Measurements from ENCODE around the gene GRM8. TPM values are rescaled to one million over a fixed set of nuclear protein-coding genes. Genes with fewer than 3 reads are reported as not detected.

The GRM8 gene
- polyA plus RNA-seq, 1 donor from 2014 or later: 1.5 TPM

GRCh38 chr7:127270093-127270492 lies 17.4 kb upstream of the GRM8 start:
- Histone ChIP-seq H3K27ac (ENCODE audit: low read length) (no peak overlapping the region), H3K36me3 (ENCODE audit: insufficient read depth, low read length) (no peaks in the 10 kb centered on the region), H3K9me3 (ENCODE audit: low read length) (no peaks in the 10 kb centered on the region), H3K27me3 (ENCODE audit: insufficient read depth, low read depth, low read length) (no peaks in the 10 kb centered on the region), H3F3A (ENCODE audit: insufficient read depth, low read length, poor library complexity, severe bottlenecking) (no peaks in the 10 kb centered on the region), H3K9me2 (ENCODE audit: insufficient read depth, low read length) (no peaks in the 10 kb centered on the region), H3K4me2 (ENCODE audit: low read length) (no peak overlapping the region), H3K4me3 (ENCODE audit: low read length) (no peak overlapping the region), H3K79me2 (replicated peaks; ENCODE audit: insufficient read depth, low read length) (no peaks in the 10 kb centered on the region), H4K20me1 (ENCODE audit: insufficient read depth) (no peaks in the 10 kb centered on the region), H2AFZ (ENCODE audit: low read depth, low read length) (no peak overlapping the region), H3K9ac (ENCODE audit: low read length) (no peak overlapping the region)
- TF ChIP-seq SMC3 (conservative IDR thresholded peaks at IDR 0.05; ENCODE audit: poor library complexity) (no peak), RAD21 (conservative IDR thresholded peaks at IDR 0.05) (no peak), TAF1 (IDR thresholded peaks at IDR 0.05; ENCODE audit: low read depth) (no peak), POLR2AphosphoS5 (IDR thresholded peaks at IDR 0.05) (no peak), MXI1 (conservative IDR thresholded peaks at IDR 0.05; ENCODE audit: poor library complexity, severe bottlenecking) (no peak), EZH2 (IDR thresholded peaks at IDR 0.05; ENCODE audit: borderline replicate concordance, insufficient read depth, low read length, poor library complexity, severe bottlenecking) (no peak), REST (IDR thresholded peaks at IDR 0.05; ENCODE audit: borderline replicate concordance) (no peak), EP300 (conservative IDR thresholded peaks at IDR 0.05; ENCODE audit: poor library complexity, severe bottlenecking) (no peak)
- TF ChIP-seq, protein P1, sequence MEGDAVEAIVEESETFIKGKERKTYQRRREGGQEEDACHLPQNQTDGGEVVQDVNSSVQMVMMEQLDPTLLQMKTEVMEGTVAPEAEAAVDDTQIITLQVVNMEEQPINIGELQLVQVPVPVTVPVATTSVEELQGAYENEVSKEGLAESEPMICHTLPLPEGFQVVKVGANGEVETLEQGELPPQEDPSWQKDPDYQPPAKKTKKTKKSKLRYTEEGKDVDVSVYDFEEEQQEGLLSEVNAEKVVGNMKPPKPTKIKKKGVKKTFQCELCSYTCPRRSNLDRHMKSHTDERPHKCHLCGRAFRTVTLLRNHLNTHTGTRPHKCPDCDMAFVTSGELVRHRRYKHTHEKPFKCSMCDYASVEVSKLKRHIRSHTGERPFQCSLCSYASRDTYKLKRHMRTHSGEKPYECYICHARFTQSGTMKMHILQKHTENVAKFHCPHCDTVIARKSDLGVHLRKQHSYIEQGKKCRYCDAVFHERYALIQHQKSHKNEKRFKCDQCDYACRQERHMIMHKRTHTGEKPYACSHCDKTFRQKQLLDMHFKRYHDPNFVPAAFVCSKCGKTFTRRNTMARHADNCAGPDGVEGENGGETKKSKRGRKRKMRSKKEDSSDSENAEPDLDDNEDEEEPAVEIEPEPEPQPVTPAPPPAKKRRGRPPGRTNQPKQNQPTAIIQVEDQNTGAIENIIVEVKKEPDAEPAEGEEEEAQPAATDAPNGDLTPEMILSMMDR (IDR thresholded peaks at IDR 0.05; ENCODE audit: poor library complexity, severe bottlenecking): no peak

DNA sequence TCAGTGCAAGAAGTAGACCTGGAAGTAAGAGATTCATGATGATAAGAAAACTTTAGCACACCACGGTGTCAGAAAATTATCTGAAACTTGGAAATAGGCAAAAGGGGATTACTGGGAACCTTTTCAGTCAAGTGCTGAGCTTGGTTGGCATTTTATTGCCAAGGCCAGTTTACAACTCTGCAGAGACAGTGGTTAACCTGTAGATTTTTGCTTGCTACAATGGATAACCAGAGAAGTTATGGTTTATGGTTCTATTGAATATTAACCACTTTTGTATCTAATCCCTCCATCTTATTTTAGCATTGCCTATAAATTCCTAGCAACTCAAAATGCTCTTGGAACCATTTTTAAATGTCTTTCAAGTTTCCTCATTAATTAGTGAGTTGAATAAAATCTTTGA lies 13.3 kb upstream of the GRM8 start:
- Histone ChIP-seq H3K4me2 (ENCODE audit: low read length) (no peak overlapping the region), H3K9me2 (ENCODE audit: insufficient read depth, low read length) (no peaks in the 10 kb centered on the region), H4K20me1 (ENCODE audit: insufficient read depth) (no peaks in the 10 kb centered on the region), H3K9me3 (ENCODE audit: low read length) (no peaks in the 10 kb centered on the region), H3K27ac (ENCODE audit: low read length) (no peak overlapping the region), H3K9ac (ENCODE audit: low read length) (no peak overlapping the region), H3K27me3 (ENCODE audit: insufficient read depth, low read depth, low read length) (no peaks in the 10 kb centered on the region), H3F3A (ENCODE audit: insufficient read depth, low read length, poor library complexity, severe bottlenecking) (no peaks in the 10 kb centered on the region), H2AFZ (ENCODE audit: low read depth, low read length) (no peak overlapping the region), H3K36me3 (ENCODE audit: insufficient read depth, low read length) (no peaks in the 10 kb centered on the region), H3K4me3 (ENCODE audit: low read length) (no peak overlapping the region), H3K79me2 (replicated peaks; ENCODE audit: insufficient read depth, low read length) (no peaks in the 10 kb centered on the region)
- no peak for TF ChIP-seq TAF1 (IDR thresholded peaks at IDR 0.05; ENCODE audit: low read depth)
- no peak for TF ChIP-seq EZH2 (IDR thresholded peaks at IDR 0.05; ENCODE audit: borderline replicate concordance, insufficient read depth, low read length, poor library complexity, severe bottlenecking)
- TF ChIP-seq RAD21 (conservative IDR thresholded peaks at IDR 0.05): no peak
- TF ChIP-seq, protein P1 (IDR thresholded peaks at IDR 0.05; ENCODE audit: poor library complexity, severe bottlenecking): no peak

All from neural cell (in vitro differentiated cells).